Measurements from ENCODE around the gene DCBLD1.
A peak's percentile ranks its signal among the peaks of the same experiment; 100 is the strongest.

DCBLD1 gene

DNA sequence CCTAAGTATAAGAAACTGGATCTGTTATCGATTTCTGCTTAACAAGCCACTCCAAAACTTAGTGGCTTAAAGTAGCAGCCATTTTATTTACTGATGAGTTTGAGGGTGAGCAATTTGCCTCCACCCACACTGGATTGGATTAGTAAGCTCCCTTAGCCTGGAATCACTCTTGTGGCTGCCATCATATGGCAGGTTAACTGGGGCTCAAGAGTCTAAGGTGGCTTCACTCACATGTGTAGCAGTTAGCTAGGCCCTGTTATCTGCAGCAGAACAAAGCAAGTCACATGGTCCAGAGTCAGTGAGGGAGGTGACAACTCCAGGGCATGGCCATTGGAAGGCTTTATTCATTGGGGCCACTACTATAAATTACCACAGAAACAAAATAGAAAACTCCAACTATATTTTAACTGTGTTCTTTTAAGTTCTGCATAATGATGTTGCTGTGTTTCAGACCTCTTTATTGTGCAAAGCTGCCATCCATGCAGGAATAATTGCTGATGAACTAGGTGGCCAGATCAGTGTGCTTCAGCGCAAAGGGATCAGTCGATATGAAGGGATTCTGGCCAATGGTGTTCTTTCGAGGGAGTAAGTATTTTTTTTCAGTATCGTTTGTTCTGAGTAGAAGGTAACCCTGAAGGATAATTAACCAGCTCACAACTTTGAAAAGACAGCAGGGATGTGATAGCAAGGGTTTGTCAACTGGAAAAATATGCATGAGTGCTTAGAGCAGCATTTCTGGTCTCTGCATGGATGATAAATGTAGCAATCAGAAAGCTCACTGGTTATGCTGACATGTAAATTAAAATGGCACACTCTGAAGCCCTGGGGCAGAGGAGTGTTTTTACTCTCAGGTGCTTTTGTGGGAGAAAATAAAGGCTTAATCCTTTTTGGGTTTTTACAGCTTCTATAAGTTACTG is 49.6 kb downstream of the DCBLD1 start:
- DNase-seq = no peak

DNA sequence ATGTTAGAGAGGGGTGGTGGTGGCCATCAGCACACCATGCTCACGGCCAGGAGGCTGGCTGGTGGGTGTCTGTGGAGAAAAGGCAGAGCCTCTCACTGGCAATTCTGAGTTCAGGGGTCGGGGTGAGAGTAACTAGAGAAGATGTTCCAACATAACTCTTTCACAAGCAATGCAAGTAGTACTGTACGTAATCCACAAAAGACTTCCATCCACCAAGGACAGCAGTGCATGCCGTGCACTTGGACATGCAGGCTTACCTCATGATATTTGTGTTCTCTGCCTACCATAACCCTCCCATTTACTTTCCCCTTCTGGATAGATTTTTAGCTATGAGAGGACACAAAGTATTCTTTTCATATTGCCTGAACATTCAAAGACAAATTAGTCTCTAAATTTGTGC is 51.3 kb downstream of the DCBLD1 start:
- no peak for DNase-seq

DNA sequence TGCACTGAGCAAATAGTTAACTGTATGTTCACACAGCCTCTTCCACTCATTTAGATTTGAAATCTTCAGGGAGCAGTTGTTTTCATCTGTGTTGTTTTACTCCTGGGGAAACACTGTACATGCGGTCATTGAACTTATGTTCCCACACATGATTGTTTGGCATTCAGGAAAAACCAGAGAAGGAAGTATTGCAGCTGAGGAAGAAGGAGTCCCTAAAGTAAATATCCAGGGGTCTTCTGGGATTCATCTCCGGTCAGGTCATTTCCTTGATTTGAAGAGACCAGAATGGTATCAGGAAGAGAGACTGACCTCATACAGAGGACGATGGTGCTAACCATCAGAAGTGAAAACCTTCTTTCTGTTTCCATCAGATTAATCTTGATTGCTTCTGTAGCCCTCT is 52.5 kb downstream of the DCBLD1 start:
- no peak for DNase-seq

DNA sequence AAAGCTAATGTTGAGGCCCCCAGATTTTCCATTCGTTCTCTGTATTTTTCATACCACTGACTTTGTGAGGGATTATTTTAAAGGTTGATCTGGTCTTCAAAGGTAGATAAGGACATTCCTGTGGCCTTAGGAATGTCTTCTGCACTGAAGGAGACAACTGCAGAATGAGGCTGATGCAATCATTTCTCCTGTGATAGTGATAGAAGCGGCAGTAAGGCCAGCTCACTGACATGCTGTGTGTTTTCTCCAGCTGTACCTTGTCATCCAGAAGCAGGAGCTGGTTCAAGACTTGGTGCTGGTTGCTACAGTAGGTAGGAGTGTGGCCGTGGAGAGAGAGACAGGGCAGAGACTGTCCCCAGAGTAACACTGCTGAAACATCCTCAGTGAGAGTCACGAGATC is 53.8 kb downstream of the DCBLD1 start:
- DNase-seq = no peak

GRCh38 chr6:117538615-117539014 is 56.1 kb downstream of the DCBLD1 start:
- no peak for DNase-seq

DNA sequence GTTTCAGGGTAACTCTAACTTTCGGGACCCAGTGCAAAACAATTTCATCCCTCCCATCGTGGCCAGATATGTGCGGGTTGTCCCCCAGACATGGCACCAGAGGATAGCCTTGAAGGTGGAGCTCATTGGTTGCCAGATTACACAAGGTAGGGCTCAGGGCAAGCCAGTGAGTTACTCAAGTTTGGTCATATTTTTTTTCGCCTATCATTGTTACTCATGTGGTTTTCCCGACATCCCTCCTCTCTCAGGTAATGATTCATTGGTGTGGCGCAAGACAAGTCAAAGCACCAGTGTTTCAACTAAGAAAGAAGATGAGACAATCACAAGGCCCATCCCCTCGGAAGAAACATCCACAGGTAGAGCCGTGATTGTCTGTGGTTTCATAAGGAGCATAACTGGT is 58.2 kb downstream of the DCBLD1 start:
- peak; percentile 25 for DNase-seq

GRCh38 chr6:117542493-117542892 is 60.0 kb downstream of the DCBLD1 start:
- no peak for DNase-seq

DNA sequence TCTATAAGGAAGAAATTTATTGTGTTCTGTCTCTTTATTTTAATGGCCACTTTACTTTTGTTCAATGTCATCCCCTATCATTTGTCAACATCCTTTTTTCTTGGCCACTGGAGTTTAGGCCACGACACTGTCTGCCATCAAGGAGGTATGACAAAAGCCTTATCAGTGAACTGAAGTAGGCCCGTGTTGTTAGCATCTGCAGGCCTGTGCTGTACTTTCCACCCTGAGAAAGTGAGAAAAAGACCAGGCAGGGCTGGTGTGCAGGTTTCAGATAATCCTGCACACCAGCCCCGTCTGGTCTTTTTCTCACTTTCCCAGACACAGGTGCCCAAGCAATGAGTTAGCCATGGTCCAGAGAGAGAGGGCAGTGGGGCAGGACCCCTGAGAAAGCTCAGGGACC is 62.2 kb downstream of the DCBLD1 start:
- no peak for DNase-seq

GRCh38 chr6:117545161-117545595 is 62.7 kb downstream of the DCBLD1 start:
- DNase-seq = no peak

DNA sequence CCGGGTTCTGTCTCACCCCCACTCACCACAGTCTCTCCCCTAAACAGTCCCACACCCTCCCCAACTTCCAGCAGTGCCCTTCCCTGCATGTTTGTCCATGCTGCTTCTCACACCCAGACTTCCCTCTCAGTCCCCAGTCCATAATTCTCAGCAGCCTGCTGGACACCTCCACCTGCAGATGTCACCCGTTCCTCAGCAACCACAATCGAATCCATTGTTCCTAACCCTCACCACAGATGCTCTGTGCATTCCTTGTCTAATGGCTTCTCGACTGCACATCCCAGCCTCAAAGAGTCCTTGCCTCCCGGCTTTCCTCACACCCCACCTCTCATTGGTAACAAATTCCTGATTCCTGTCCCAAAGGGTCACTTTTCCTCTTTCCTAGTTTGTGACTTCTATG is 64.2 kb downstream of the DCBLD1 start:
- no peak for DNase-seq

DNA sequence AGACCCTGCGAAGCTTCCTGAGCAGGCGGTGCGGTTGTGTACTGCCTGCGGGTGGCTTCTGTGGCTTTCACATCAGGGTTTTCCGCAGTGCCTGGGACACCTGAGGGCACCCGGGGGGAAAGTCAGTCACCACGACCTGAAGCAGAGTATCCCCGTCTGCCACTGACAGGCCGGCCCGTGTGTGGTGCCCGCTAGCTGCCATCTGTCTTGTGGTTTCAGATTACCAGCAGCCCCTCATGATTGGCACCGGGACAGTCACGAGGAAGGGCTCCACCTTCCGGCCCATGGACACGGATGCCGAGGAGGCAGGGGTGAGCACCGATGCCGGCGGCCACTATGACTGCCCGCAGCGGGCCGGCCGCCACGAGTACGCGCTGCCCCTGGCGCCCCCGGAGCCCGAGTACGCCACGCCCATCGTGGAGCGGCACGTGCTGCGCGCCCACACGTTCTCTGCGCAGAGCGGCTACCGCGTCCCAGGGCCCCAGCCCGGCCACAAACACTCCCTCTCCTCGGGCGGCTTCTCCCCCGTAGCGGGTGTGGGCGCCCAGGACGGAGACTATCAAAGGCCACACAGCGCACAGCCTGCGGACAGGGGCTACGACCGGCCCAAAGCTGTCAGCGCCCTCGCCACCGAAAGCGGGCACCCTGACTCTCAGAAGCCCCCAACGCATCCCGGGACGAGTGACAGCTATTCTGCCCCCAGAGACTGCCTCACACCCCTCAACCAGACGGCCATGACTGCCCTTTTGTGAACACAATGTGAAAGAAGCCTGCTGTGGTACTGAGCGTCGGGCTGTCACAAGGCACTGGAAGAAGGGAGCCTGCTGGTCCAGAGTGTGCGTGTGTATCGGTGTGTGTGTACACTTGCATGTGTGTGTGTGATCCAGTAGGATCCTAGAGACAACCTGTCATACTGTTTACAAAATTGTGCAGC is 65.5 kb downstream of the DCBLD1 start:
- no peak for DNase-seq

- peak; percentile 63 for DNase-seq
Measured at GRCh38 chr6:117548797-117549301, 66.4 kb downstream of the DCBLD1 start.

GRCh38 chr6:117549611-117550010 is 67.1 kb downstream of the DCBLD1 start:
- DNase-seq = no peak

DNA sequence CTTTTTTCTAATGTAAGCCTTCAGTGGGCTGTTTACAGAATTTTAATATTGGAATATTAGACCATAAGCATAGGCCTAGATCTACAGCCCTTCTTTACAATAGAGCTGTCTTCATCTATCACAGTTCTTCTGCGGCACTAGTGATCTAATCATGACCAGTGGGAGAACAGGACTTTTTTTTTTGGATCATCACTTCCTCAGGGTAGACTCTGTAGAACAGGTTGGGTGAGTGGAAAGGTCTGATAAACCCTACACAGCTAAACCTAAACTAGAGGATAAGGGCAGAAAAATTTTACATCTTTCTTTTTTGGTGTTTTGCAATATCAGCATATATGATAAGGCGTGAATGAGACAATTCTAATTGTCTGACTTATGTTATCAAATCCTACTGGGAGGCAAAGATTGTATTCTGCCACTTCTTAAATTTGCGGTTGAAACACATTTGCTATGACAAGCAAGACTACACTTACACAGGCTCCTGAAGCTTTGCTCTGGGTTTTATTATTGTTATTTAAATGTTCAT is 67.7 kb downstream of the DCBLD1 start:
- DNase-seq = no peak

DNA sequence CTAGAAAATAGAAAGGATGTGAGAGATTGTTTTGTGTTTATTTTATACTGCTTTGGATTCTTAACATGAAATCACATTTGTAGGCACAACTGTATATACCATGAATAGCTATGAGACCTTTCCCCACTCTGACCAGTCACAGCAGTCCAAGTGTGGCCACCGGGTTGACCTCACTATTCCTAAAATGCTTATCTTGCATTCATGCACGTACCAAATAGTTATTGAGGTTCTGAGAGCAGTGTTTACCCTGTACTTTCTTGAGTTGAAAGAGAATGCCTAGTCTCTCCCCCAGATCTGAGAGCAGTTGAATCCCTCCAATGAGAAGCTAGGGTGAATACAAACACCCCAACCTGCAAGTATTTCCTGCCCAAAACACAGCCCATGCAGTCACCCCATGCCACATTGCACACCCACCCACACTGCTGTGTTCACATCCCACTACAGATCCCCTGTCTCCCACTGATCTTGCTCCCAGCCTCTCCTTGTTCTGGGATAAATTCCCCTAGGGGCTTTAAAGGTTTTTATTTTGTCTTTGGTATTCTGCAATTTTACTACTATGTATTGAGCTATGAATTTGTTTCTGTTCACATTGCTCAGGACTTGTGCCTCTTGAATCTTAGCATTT is 68.3 kb downstream of the DCBLD1 start:
- no peak for DNase-seq

DNA sequence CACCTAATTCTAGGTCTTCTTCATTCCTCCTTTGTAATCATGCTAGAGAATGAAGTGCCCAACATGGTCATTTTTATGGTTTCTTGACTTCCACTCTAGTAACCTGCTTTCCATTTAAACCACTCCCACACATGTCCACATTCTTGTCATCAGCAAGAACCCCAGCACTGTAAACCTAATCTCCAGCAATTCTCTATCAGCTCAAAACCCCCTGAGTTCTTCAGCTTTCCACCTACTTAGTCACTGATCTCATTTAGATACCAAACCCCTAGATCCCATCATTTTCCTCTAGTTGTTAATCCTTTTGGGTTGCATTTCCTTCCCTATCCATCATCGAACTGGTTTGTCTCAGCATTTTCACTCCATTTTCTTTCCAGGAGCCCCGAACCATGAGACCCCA is 70.1 kb downstream of the DCBLD1 start:
- no peak for DNase-seq

- no peak for DNase-seq
Measured at GRCh38 chr6:117553142-117553541, 70.7 kb downstream of the DCBLD1 start.

DNA sequence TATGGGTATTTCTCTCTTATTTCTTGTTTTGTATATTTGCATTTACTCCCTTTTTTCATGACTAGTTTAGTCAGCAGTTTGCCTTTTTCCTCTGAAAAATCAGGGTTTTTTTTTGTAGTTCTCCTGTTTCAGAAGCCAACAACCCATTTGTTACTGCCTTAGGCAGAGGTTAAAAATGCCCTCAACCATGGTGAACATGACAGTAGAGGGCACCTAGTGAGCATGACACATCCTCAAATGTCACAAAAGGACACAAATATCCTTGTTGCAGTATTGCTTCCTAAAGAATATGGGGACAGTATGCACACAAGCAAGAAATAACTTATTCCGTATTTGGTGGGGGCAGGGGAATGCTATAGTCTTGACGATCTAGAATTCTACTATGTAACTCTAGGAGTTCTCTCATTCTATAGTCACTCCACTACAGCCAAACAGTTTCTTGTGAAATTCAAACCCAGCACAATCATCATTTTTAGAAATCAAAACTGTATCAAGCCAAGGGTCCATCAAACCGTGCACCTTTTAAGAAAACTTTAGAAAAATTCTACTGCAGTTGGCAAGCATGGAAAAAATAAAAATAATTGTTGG is 72.9 kb downstream of the DCBLD1 start:
- DNase-seq = no peak

DNA sequence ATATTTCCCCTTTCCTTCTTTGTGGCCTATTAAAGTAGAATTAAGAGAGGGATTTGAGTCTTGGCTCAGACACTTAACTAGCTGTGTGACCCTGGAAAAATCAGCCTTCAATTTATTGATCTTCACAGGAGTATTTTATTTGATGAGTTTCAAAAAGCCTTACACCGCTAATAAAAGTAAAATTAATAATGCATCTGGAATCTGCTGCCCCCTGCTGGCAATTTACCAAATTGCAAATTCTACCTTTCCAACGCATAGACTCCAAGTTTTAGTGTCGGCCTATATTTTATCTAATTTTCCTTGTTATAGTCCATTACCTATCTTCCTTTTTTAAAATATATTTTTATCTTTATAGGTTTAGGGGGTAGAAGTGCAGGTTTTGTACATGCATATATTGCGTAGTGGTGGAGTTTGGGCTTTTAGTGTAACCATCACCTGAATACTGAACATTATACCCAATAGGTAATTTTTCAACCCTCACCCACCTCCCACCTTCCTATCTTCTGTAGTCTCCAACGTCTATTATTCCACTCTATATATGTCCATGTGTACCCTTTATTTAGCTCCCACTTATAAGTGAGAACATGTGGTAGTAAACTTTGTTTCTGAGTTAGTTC is 73.5 kb downstream of the DCBLD1 start:
- DNase-seq = peak; percentile 29

GRCh38 chr6:117557951-117558350 is 75.5 kb downstream of the DCBLD1 start:
- DNase-seq = no peak

DNA sequence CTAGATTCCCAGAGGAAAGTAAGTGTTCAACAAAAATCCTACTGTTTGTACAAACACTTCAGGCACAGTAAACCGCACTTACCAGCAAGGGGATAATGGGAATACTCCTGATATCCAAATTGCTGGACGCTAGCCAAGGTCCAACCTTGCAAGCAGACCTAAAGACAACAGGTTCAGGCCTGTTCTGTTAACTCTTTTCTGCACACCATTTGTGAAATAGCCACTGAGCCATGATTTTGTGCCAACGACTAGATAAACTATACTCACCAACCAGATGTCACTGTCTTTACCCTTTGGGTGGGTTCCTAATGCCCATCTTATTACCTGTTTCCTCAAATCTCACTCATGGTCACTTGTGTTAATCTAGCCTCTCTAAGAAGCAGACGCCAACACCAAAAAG is 76.3 kb downstream of the DCBLD1 start:
- DNase-seq = no peak

- no peak for DNase-seq
Measured at GRCh38 chr6:117559299-117559698, 76.8 kb downstream of the DCBLD1 start.

Measured in HCEC 1CT (cell line).